Measurements from ENCODE around the gene FADS2. TPM values are rescaled to one million over a fixed set of nuclear protein-coding genes. Genes with fewer than 3 reads are reported as not detected.

Gene FADS2
- polyA plus RNA-seq, 1 donor from 2014 or later = 145 TPM

DNA sequence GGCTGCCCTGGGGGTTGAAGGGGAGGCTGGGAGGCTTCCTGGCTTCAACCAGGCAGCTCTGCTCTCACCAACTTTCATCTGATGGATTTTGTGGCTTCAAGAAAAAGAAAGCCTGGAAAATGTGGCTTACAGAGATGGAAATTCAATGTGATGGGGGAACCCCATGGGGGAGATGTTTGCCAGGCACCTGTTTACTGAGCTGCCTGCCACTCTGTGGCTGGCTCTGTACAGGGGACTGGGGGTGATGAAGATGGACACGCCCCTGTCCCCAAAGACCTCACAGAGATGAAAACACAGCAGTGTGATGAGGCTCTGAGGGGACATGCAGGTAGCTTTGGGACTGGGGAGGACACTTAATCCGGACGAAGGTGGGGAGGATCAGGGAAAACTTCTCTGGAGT, 45.8 kb upstream of the FADS2 start:
- Histone ChIP-seq H3K27me3 (ENCODE audit: insufficient read depth, low read depth, low read length) (no peaks in the 10 kb centered on the region), H3K36me3 (ENCODE audit: insufficient read depth, low read length) (no peaks in the 10 kb centered on the region), H4K20me1 (ENCODE audit: insufficient read depth) (no peaks in the 10 kb centered on the region), H3K9me2 (ENCODE audit: insufficient read depth, low read length) (no peaks in the 10 kb centered on the region), H3K9ac (ENCODE audit: low read length) (no peak overlapping the region), H3K9me3 (ENCODE audit: low read length) (no peaks in the 10 kb centered on the region), H2AFZ (ENCODE audit: low read depth, low read length) (no peak overlapping the region), H3K4me3 (ENCODE audit: low read length) (no peak overlapping the region), H3K27ac (ENCODE audit: low read length) (no peak overlapping the region), H3K79me2 (replicated peaks; ENCODE audit: insufficient read depth, low read length) (no peaks in the 10 kb centered on the region), H3F3A (ENCODE audit: insufficient read depth, low read length, poor library complexity, severe bottlenecking) (no peaks in the 10 kb centered on the region), H3K4me2 (ENCODE audit: low read length) (no peak overlapping the region)
- no peak for TF ChIP-seq MXI1 (conservative IDR thresholded peaks at IDR 0.05; ENCODE audit: poor library complexity, severe bottlenecking)
- no peak for TF ChIP-seq POLR2AphosphoS5 (IDR thresholded peaks at IDR 0.05)
- no peak for TF ChIP-seq TAF1 (IDR thresholded peaks at IDR 0.05; ENCODE audit: low read depth)
- TF ChIP-seq EP300 (conservative IDR thresholded peaks at IDR 0.05; ENCODE audit: poor library complexity, severe bottlenecking) = no peak
- TF ChIP-seq, protein P1, sequence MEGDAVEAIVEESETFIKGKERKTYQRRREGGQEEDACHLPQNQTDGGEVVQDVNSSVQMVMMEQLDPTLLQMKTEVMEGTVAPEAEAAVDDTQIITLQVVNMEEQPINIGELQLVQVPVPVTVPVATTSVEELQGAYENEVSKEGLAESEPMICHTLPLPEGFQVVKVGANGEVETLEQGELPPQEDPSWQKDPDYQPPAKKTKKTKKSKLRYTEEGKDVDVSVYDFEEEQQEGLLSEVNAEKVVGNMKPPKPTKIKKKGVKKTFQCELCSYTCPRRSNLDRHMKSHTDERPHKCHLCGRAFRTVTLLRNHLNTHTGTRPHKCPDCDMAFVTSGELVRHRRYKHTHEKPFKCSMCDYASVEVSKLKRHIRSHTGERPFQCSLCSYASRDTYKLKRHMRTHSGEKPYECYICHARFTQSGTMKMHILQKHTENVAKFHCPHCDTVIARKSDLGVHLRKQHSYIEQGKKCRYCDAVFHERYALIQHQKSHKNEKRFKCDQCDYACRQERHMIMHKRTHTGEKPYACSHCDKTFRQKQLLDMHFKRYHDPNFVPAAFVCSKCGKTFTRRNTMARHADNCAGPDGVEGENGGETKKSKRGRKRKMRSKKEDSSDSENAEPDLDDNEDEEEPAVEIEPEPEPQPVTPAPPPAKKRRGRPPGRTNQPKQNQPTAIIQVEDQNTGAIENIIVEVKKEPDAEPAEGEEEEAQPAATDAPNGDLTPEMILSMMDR (IDR thresholded peaks at IDR 0.05; ENCODE audit: poor library complexity, severe bottlenecking) = no peak
- no peak for TF ChIP-seq EZH2 (IDR thresholded peaks at IDR 0.05; ENCODE audit: borderline replicate concordance, insufficient read depth, low read length, poor library complexity, severe bottlenecking)
- TF ChIP-seq SMC3 (conservative IDR thresholded peaks at IDR 0.05; ENCODE audit: poor library complexity) = no peak
- TF ChIP-seq, protein P2, sequence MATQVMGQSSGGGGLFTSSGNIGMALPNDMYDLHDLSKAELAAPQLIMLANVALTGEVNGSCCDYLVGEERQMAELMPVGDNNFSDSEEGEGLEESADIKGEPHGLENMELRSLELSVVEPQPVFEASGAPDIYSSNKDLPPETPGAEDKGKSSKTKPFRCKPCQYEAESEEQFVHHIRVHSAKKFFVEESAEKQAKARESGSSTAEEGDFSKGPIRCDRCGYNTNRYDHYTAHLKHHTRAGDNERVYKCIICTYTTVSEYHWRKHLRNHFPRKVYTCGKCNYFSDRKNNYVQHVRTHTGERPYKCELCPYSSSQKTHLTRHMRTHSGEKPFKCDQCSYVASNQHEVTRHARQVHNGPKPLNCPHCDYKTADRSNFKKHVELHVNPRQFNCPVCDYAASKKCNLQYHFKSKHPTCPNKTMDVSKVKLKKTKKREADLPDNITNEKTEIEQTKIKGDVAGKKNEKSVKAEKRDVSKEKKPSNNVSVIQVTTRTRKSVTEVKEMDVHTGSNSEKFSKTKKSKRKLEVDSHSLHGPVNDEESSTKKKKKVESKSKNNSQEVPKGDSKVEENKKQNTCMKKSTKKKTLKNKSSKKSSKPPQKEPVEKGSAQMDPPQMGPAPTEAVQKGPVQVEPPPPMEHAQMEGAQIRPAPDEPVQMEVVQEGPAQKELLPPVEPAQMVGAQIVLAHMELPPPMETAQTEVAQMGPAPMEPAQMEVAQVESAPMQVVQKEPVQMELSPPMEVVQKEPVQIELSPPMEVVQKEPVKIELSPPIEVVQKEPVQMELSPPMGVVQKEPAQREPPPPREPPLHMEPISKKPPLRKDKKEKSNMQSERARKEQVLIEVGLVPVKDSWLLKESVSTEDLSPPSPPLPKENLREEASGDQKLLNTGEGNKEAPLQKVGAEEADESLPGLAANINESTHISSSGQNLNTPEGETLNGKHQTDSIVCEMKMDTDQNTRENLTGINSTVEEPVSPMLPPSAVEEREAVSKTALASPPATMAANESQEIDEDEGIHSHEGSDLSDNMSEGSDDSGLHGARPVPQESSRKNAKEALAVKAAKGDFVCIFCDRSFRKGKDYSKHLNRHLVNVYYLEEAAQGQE (IDR thresholded peaks at IDR 0.05; ENCODE audit: borderline replicate concordance) = no peak
- TF ChIP-seq RAD21 (conservative IDR thresholded peaks at IDR 0.05) = no peak

DNA sequence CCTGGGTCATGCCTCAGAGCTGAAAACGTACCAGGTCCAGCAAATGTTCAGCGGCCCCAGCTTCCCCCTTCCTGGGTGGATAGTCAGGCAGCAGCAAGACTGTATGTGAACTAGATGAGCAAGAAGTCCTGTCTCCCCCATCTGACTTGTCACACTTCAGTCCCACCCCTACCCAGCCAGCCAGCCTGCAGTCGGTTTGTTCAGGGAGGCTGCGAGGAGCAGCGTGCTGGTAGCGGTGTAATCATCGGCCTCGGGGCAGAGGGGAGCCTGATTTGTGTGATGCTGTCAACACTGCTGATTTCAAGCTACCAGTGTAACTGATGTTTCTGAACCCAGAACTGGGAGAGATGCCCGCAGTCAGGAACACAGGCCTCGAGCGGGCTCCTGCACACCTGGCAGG, 45.3 kb upstream of the FADS2 start:
- Histone ChIP-seq H2AFZ (ENCODE audit: low read depth, low read length) (no peak overlapping the region), H3F3A (ENCODE audit: insufficient read depth, low read length, poor library complexity, severe bottlenecking) (no peaks in the 10 kb centered on the region), H3K4me3 (ENCODE audit: low read length) (no peak overlapping the region), H3K9me3 (ENCODE audit: low read length) (no peaks in the 10 kb centered on the region), H3K27ac (ENCODE audit: low read length) (no peak overlapping the region), H3K27me3 (ENCODE audit: insufficient read depth, low read depth, low read length) (no peaks in the 10 kb centered on the region), H3K9ac (ENCODE audit: low read length) (no peak overlapping the region), H3K9me2 (ENCODE audit: insufficient read depth, low read length) (no peaks in the 10 kb centered on the region), H3K79me2 (replicated peaks; ENCODE audit: insufficient read depth, low read length) (no peaks in the 10 kb centered on the region), H3K36me3 (ENCODE audit: insufficient read depth, low read length) (no peaks in the 10 kb centered on the region), H4K20me1 (ENCODE audit: insufficient read depth) (no peaks in the 10 kb centered on the region), H3K4me2 (ENCODE audit: low read length) (no peak overlapping the region)
- TF ChIP-seq, protein P2 (IDR thresholded peaks at IDR 0.05; ENCODE audit: borderline replicate concordance) = no peak
- TF ChIP-seq, protein P1 (IDR thresholded peaks at IDR 0.05; ENCODE audit: poor library complexity, severe bottlenecking) = no peak
- no peak for TF ChIP-seq EZH2 (IDR thresholded peaks at IDR 0.05; ENCODE audit: borderline replicate concordance, insufficient read depth, low read length, poor library complexity, severe bottlenecking)
- no peak for TF ChIP-seq EP300 (conservative IDR thresholded peaks at IDR 0.05; ENCODE audit: poor library complexity, severe bottlenecking)
- TF ChIP-seq RAD21 (conservative IDR thresholded peaks at IDR 0.05) = no peak
- TF ChIP-seq SMC3 (conservative IDR thresholded peaks at IDR 0.05; ENCODE audit: poor library complexity) = no peak
